ENCODE results near the gene MKNK2.
A peak's percentile ranks its signal among the peaks of the same experiment; 100 is the strongest.
"Not testable (repeated sequence)": the region's sequence is repeated elsewhere in the genome, so short reads cannot be mapped to it uniquely, and the experiment has no call there.

MKNK2 gene

GRCh38 chr19:2050991-2051772 is at the start of gene MKNK2:
Gene MKNK2, minus strand, starts transcription at chr19:2051244. Its CDS starts 393 bp downstream, at chr19:2050851.
- H3K4me1 ChIP-seq (ENCODE audit: control insufficient read depth, insufficient read depth, low read length): peaks cover 8% of the 10 kb centered on the region

DNA sequence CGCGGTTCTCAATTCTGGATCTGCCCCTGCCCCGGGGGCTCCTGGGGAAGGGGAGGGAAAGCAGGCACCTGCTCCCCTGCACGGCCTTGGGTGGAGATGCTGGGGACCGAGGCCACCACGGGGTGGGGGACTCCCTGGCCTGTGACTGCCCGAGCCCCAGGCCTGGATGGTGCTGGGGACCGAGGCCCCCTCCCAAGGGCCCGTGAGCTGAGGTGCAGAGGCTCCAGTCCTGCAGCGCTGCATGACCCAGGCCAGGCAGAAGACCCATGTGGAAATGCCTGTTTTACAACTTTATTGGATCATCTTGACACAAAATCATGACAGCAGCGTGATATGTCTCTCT is 49.6 kb upstream of the MKNK2 start:
- H3K36me3 ChIP-seq (ENCODE audit: control insufficient read depth, insufficient read depth, low read length): peaks cover 34% of the 10 kb centered on the region
- no peaks in the 10 kb centered on the region for H3K27me3 ChIP-seq (ENCODE audit: control insufficient read depth, insufficient read depth, low read length)
- no peaks in the 10 kb centered on the region; the same call in 1 of the 2 replicates for H3K9me3 ChIP-seq (ENCODE audit: control insufficient read depth, insufficient read depth, low read length)
- no peak for DNase-seq (ENCODE audit: low read depth, low spot score)
- peaks cover 2% of the 10 kb centered on the region; the same call in 1 of the 2 replicates for H3K4me1 ChIP-seq (ENCODE audit: control insufficient read depth, insufficient read depth, low read length)
- H3K27ac ChIP-seq (ENCODE audit: low read length): no peak overlapping the region
- WGBS (ENCODE audit: insufficient coverage, insufficient read length): no CpG with 5 or more reads among the region's 11 CpGs
- H3K4me3 ChIP-seq (ENCODE audit: low read length): no peak overlapping the region

More at GRCh38 chr19:2050991-2051772, at the start of gene MKNK2:
- Histone ChIP-seq H3K4me3 (ENCODE audit: low read length) (peak within 1 kb of the TSS; percentile 89), H3K36me3 (ENCODE audit: control insufficient read depth, insufficient read depth, low read length) (peaks cover 10% of the 10 kb centered on the region; the same call in 1 of the 2 replicates), H3K9me3 (ENCODE audit: control insufficient read depth, insufficient read depth, low read length) (no peaks in the 10 kb centered on the region), H3K27ac (ENCODE audit: low read length) (no peak within 1 kb of the TSS), H3K27me3 (ENCODE audit: control insufficient read depth, insufficient read depth, low read length) (no peaks in the 10 kb centered on the region)
- WGBS (ENCODE audit: insufficient coverage, insufficient read length): no CpG with 5 or more reads among the region's 93 CpGs
- no peak for DNase-seq (ENCODE audit: low read depth, low spot score)

DNA sequence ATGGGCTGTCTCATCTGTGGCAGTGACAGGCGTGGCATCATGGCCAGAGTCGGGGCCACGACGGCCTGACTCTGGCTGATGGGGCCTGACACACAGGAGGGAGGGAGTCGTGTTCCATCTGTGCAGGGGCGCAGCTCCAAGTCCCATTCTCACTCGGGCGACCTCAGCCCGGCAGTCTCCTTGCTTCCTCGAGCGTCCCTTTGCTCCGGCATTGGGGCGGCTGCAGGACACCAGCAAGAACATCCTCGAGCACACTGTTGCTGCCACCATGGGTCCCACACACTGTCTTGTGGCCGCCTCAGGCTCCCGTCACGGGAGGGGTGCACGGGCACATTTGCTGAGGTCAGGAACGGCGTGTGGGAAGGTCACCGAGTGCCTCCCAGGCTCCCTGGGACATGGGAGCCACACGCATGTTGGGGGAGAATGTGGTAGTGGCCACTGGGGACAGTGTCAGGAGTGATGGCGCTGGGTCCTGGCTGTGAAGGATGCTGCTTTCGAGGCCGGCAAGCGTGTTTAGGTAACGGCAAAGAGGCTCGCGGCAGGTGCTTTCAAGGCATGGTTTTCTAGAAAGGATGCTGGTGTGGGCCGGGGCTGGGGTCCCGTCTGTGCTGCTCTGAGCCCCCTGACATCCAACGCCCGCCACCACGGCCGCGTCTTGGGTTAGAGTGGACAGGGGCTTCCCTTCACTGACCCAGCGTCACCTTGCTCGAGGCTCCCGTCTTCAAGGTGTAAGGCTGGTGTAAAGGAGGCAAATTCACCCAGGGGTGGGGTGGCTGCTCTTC is 49.1 kb upstream of the MKNK2 start:
- Histone ChIP-seq H3K27ac (ENCODE audit: low read length) (no peak overlapping the region), H3K4me3 (ENCODE audit: low read length) (no peak overlapping the region), H3K9me3 (ENCODE audit: control insufficient read depth, insufficient read depth, low read length) (no peaks in the 10 kb centered on the region), H3K36me3 (ENCODE audit: control insufficient read depth, insufficient read depth, low read length) (peaks cover 34% of the 10 kb centered on the region), H3K27me3 (ENCODE audit: control insufficient read depth, insufficient read depth, low read length) (no peaks in the 10 kb centered on the region), H3K4me1 (ENCODE audit: control insufficient read depth, insufficient read depth, low read length) (peaks cover 2% of the 10 kb centered on the region; the same call in 1 of the 2 replicates)
- DNase-seq (ENCODE audit: low read depth, low spot score): no peak
- WGBS (ENCODE audit: insufficient coverage, insufficient read length): no CpG with 5 or more reads among the region's 39 CpGs

DNA sequence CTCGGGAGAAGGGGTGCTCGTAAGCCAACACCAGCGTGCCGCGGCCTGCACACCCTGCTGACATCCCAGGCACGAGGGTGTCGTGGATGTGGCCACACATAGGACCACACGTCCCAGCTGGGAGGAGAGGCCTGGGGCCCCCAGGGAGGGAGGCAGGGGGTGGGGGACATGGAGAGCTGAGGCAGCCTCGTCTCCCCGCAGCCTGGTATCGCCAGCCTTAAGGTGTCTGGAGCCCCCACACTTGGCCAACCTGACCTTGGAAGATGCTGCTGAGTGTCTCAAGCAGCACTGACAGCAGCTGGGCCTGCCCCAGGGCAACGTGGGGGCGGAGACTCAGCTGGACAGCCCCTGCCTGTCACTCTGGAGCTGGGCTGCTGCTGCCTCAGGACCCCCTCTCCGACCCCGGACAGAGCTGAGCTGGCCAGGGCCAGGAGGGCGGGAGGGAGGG is 48.0 kb upstream of the MKNK2 start:
- H3K9me3 ChIP-seq (ENCODE audit: control insufficient read depth, insufficient read depth, low read length): no peaks in the 10 kb centered on the region

DNA sequence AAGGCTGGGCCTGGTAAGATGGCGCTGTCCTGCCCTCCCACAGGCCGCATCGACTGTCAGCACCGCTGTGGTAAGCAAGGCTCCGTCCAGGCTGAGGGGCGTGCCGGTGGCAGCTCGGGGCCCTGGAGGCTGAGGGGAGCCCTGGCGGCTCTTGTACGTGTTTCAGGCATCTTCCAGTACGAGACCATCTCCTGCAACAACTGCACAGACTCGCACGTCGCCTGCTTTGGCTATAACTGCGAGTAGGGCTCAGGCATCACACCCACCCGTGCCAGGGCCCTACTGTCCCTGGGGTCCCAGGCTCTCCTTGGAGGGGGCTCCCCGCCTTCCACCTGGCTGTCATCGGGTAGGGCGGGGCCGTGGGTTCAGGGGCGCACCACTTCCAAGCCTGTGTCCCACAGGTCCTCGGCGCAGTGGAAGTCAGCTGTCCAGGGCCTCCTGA is 46.9 kb upstream of the MKNK2 start:
- no peak for DNase-seq (ENCODE audit: low read depth, low spot score)
- Histone ChIP-seq H3K27me3 (ENCODE audit: control insufficient read depth, insufficient read depth, low read length) (no peaks in the 10 kb centered on the region), H3K4me3 (ENCODE audit: low read length) (no peak overlapping the region), H3K36me3 (ENCODE audit: control insufficient read depth, insufficient read depth, low read length) (peaks cover 26% of the 10 kb centered on the region), H3K9me3 (ENCODE audit: control insufficient read depth, insufficient read depth, low read length) (no peaks in the 10 kb centered on the region), H3K4me1 (ENCODE audit: control insufficient read depth, insufficient read depth, low read length) (peaks cover 2% of the 10 kb centered on the region; the same call in 1 of the 2 replicates), H3K27ac (ENCODE audit: low read length) (no peak overlapping the region)
- no CpG with 5 or more reads among the region's 23 CpGs for WGBS (ENCODE audit: insufficient coverage, insufficient read length)

More for the DNA sequence above, 48.0 kb upstream of the MKNK2 start:
- WGBS (ENCODE audit: insufficient coverage, insufficient read length): no CpG with 5 or more reads among the region's 16 CpGs
- no peak overlapping the region for H3K27ac ChIP-seq (ENCODE audit: low read length)
- DNase-seq (ENCODE audit: low read depth, low spot score): no peak
- H3K4me3 ChIP-seq (ENCODE audit: low read length): no peak overlapping the region
- peaks cover 2% of the 10 kb centered on the region; the same call in 1 of the 2 replicates for H3K4me1 ChIP-seq (ENCODE audit: control insufficient read depth, insufficient read depth, low read length)
- H3K27me3 ChIP-seq (ENCODE audit: control insufficient read depth, insufficient read depth, low read length): no peaks in the 10 kb centered on the region
- H3K36me3 ChIP-seq (ENCODE audit: control insufficient read depth, insufficient read depth, low read length): peaks cover 31% of the 10 kb centered on the region

DNA sequence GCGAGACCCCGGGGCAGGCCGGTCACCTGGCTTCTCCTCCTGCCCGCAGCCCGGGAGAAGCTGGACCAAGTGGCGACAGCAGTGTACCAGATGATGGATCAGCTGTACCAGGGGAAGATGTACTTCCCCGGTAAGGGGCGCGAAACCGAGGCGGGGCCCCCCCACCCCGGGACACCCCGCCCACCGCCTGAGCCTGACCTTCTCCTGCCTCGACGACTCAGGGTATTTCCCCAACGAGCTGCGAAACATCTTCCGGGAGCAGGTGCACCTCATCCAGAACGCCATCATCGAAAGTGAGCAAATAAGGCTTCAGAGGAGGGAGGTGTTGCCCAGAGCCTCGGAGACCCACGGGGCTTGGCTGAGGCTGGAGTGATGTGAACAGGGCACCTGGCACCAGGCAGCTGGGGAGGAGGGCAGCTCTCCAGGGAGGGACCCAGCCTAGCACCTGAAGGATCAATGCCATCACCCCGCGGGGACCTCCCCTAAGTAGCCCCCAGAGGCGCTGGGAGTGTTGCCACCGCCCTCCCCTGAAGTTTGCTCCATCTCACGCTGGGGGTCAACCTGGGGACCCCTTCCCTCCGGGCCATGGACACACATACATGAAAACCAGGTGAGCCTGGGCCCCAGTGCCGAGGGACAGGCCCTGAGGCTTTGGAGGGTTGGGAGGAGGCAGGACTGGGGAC is 46.3 kb upstream of the MKNK2 start:
- Histone ChIP-seq H3K27ac (ENCODE audit: low read length) (no peak overlapping the region), H3K4me3 (ENCODE audit: low read length) (peak overlapping the region; percentile 27; the same call in 1 of the 2 replicates), H3K9me3 (ENCODE audit: control insufficient read depth, insufficient read depth, low read length) (no peaks in the 10 kb centered on the region), H3K4me1 (ENCODE audit: control insufficient read depth, insufficient read depth, low read length) (peaks cover 2% of the 10 kb centered on the region; the same call in 1 of the 2 replicates), H3K27me3 (ENCODE audit: control insufficient read depth, insufficient read depth, low read length) (no peaks in the 10 kb centered on the region), H3K36me3 (ENCODE audit: control insufficient read depth, insufficient read depth, low read length) (peaks cover 26% of the 10 kb centered on the region)
- WGBS (ENCODE audit: insufficient coverage, insufficient read length): no CpG with 5 or more reads among the region's 30 CpGs
- DNase-seq (ENCODE audit: low read depth, low spot score): no peak

- Histone ChIP-seq H3K4me3 (ENCODE audit: low read length) (peak within 1 kb of the TSS; percentile 46; the same call in 1 of the 2 replicates), H3K4me1 (ENCODE audit: control insufficient read depth, insufficient read depth, low read length) (peaks cover 2% of the 10 kb centered on the region; the same call in 1 of the 2 replicates), H3K36me3 (ENCODE audit: control insufficient read depth, insufficient read depth, low read length) (peaks cover 20% of the 10 kb centered on the region), H3K27me3 (ENCODE audit: control insufficient read depth, insufficient read depth, low read length) (no peaks in the 10 kb centered on the region), H3K9me3 (ENCODE audit: control insufficient read depth, insufficient read depth, low read length) (no peaks in the 10 kb centered on the region), H3K27ac (ENCODE audit: low read length) (no peak within 1 kb of the TSS)
- no CpG with 5 or more reads among the region's 70 CpGs for WGBS (ENCODE audit: insufficient coverage, insufficient read length)
- DNase-seq (ENCODE audit: low read depth, low spot score): peak; percentile 81
Observed at GRCh38 chr19:2096480-2097202, 45.6 kb upstream of the MKNK2 start, which contains the start of gene IZUMO4. Gene IZUMO4, plus strand, starts transcription at chr19:2096915. Its CDS starts 31 bp downstream, at chr19:2096946.

GRCh38 chr19:2096034-2096479 is 45.0 kb upstream of the MKNK2 start, which contains the start of gene MOB3A:
Gene MOB3A, minus strand, starts transcription at chr19:2096326. Its CDS starts 17,766 bp downstream, at chr19:2078560.
- H3K36me3 ChIP-seq (ENCODE audit: control insufficient read depth, insufficient read depth, low read length): peaks cover 14% of the 10 kb centered on the region
- peak within 1 kb of the TSS; percentile 46; the same call in 1 of the 2 replicates for H3K4me3 ChIP-seq (ENCODE audit: low read length)
- no CpG with 5 or more reads among the region's 56 CpGs for WGBS (ENCODE audit: insufficient coverage, insufficient read length)
- H3K9me3 ChIP-seq (ENCODE audit: control insufficient read depth, insufficient read depth, low read length): no peaks in the 10 kb centered on the region
- H3K27me3 ChIP-seq (ENCODE audit: control insufficient read depth, insufficient read depth, low read length): no peaks in the 10 kb centered on the region
- H3K27ac ChIP-seq (ENCODE audit: low read length): no peak within 1 kb of the TSS
- peaks cover 2% of the 10 kb centered on the region; the same call in 1 of the 2 replicates for H3K4me1 ChIP-seq (ENCODE audit: control insufficient read depth, insufficient read depth, low read length)
- DNase-seq (ENCODE audit: low read depth, low spot score): no peak

GRCh38 chr19:2091926-2092525 is 41.0 kb upstream of the MKNK2 start:
- H3K4me3 ChIP-seq (ENCODE audit: low read length); DNase-seq (ENCODE audit: low read depth, low spot score); H3K27me3 ChIP-seq (ENCODE audit: control insufficient read depth, insufficient read depth, low read length); H3K27ac ChIP-seq (ENCODE audit: low read length); H3K36me3 ChIP-seq (ENCODE audit: control insufficient read depth, insufficient read depth, low read length); H3K9me3 ChIP-seq (ENCODE audit: control insufficient read depth, insufficient read depth, low read length); H3K4me1 ChIP-seq (ENCODE audit: control insufficient read depth, insufficient read depth, low read length): not testable (repeated sequence)
- no CpG with 5 or more reads among the region's 13 CpGs for WGBS (ENCODE audit: insufficient coverage, insufficient read length)
